GM12801 (cell line): ENCODE measurements around the gene RNF17.

ENCODE experiments used
- CTCF ChIP-seq: IDR thresholded peaks from one replicate; pipeline ENCODE4 v1.5.1; 2011; ENCODE audit warnings: control low read depth; ENCODE audit not compliant: insufficient read length; ENCODE audit errors: extremely low read depth

Gene RNF17

GRCh38 chr13:24763596-24764275, at the start of gene RNF17:
TSS of gene RNF17 (plus strand) at chr13:24764169. CDS start at chr13:24764204, 35 bp downstream.
- no peak for TF ChIP-seq CTCF

GRCh38 chr13:24716011-24716410, 48.0 kb upstream of the RNF17 start:
- no peak for TF ChIP-seq CTCF

GRCh38 chr13:24716446-24716845, 47.5 kb upstream of the RNF17 start:
- TF ChIP-seq CTCF = no peak

DNA sequence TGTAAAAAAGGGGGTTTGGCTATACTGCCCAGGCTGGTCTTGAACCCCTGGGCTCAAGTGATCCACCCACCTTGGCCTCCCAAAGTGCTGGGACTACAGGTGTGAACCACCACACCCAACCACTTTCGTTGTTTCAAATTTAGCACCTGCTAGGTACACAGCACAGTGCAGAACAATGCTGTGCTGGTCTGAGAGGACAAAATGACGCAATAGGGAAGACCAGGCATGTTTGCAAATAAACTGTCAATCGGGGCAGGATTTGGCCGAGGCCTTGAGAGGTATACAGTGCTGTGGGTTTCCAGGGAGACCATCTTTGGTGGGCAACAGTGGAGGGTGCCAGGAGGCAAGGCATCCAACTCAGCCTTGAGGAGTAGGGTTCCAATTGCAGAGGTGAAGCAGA, 46.8 kb upstream of the RNF17 start:
- no peak for TF ChIP-seq CTCF

GRCh38 chr13:24718192-24718965, 45.6 kb upstream of the RNF17 start:
- TF ChIP-seq CTCF = no peak

DNA sequence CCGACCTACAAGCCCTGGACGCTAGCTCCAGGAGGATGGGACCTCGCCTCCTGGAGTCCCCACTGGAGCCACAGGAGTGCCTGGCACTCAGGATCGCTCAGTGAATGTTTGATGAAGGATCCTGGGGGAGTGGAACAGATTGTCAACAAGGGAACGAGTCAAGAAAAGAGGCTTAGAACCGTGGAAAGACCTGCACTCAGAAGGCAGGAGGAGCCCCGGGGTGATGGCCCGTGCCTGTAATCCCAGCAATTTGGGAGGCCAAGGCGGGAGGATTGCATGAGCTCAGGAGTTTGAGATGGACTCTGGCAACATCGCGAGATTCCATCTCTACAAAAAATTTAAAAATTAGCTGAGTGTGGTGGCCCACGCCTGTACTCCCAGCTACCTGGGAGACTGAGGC, 44.8 kb upstream of the RNF17 start:
- no peak for TF ChIP-seq CTCF

GRCh38 chr13:24723206-24723605, 40.8 kb upstream of the RNF17 start:
- TF ChIP-seq CTCF = no peak
